ENCODE measurements around the gene PUSL1. TPM values are rescaled to one million over a fixed set of nuclear protein-coding genes. Genes with fewer than 3 reads are reported as not detected.

Gene PUSL1
- total RNA-seq, 1 experiment from 2014 or later: 18.9 TPM

- Histone ChIP-seq H4K20me1 (ENCODE audit: insufficient read depth) (peaks cover 18% of the 10 kb centered on the region; the same call in 1 of the 2 replicates), H3K9me2 (ENCODE audit: insufficient read depth) (no peaks in the 10 kb centered on the region), H3K79me2 (ENCODE audit: low read depth) (peaks cover 21% of the 10 kb centered on the region; the same call in 1 of the 2 replicates), H3K4me1 (replicated peaks; ENCODE audit: insufficient read depth) (peaks cover 36% of the 10 kb centered on the region), H3K4me2 (peak overlapping the region; percentile 98), H2AFZ (no peak overlapping the region), H3K36me3 (ENCODE audit: low read depth) (no peaks in the 10 kb centered on the region), H3F3A (ENCODE audit: insufficient read depth, low read depth) (peaks cover 24% of the 10 kb centered on the region; the same call in 1 of the 2 replicates), H3K4me3 (no peak overlapping the region), H3K27ac (no peak overlapping the region), H3K27me3 (ENCODE audit: insufficient read depth, low read depth) (no peaks in the 10 kb centered on the region), H3K9me3 (ENCODE audit: insufficient read depth, low read depth) (no peaks in the 10 kb centered on the region)
- DNase-seq: no peak
- CTCF ChIA-PET: no interaction called here
- intact Hi-C loops (cut with micrococcal nuclease; ENCODE audit: unreplicated experiment): loop anchor here (10.0 kb wide), 2 partner anchors 199 to 301 kb away; partner anchors contain the start of gene HES4
- no peak for TF ChIP-seq EZH2 (IDR thresholded peaks at IDR 0.05; ENCODE audit: low read depth)
- TF ChIP-seq, protein P1, sequence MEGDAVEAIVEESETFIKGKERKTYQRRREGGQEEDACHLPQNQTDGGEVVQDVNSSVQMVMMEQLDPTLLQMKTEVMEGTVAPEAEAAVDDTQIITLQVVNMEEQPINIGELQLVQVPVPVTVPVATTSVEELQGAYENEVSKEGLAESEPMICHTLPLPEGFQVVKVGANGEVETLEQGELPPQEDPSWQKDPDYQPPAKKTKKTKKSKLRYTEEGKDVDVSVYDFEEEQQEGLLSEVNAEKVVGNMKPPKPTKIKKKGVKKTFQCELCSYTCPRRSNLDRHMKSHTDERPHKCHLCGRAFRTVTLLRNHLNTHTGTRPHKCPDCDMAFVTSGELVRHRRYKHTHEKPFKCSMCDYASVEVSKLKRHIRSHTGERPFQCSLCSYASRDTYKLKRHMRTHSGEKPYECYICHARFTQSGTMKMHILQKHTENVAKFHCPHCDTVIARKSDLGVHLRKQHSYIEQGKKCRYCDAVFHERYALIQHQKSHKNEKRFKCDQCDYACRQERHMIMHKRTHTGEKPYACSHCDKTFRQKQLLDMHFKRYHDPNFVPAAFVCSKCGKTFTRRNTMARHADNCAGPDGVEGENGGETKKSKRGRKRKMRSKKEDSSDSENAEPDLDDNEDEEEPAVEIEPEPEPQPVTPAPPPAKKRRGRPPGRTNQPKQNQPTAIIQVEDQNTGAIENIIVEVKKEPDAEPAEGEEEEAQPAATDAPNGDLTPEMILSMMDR (conservative IDR thresholded peaks at IDR 0.05): no peak
- POLR2A ChIA-PET (ENCODE audit: unreplicated experiment): no interaction called here
- BruUV-seq (replicated peaks): no TSS peak
Observed at GRCh38 chr1:1306070-1306660, 2.2 kb upstream of the PUSL1 start.

- POLR2A ChIA-PET (ENCODE audit: unreplicated experiment): no interaction called here
- H3K4me2 ChIP-seq: peak overlapping the region; percentile 98
- H3K36me3 ChIP-seq (ENCODE audit: low read depth): no peaks in the 10 kb centered on the region
- H4K20me1 ChIP-seq (ENCODE audit: insufficient read depth): peaks cover 24% of the 10 kb centered on the region
- peaks cover 36% of the 10 kb centered on the region for H3K4me1 ChIP-seq (replicated peaks; ENCODE audit: insufficient read depth)
- H3K9me2 ChIP-seq (ENCODE audit: insufficient read depth): no peaks in the 10 kb centered on the region
- no peak overlapping the region for H2AFZ ChIP-seq
- no peak overlapping the region for H3K27ac ChIP-seq
- CTCF ChIA-PET: interaction anchor here (0.6 kb wide), 1 partner anchor 114 kb away, joined by 4 read pairs; the partner anchor contains the start of gene ANKRD65
- no peak for DNase-seq
- H3K79me2 ChIP-seq (ENCODE audit: low read depth): peaks cover 21% of the 10 kb centered on the region; the same call in 1 of the 2 replicates
- no peak for TF ChIP-seq EZH2 (IDR thresholded peaks at IDR 0.05; ENCODE audit: low read depth)
- TF ChIP-seq, protein P1 (conservative IDR thresholded peaks at IDR 0.05): no peak
- H3F3A ChIP-seq (ENCODE audit: insufficient read depth, low read depth): peaks cover 30% of the 10 kb centered on the region; the same call in 1 of the 2 replicates
- no peaks in the 10 kb centered on the region for H3K9me3 ChIP-seq (ENCODE audit: insufficient read depth, low read depth)
- H3K27me3 ChIP-seq (ENCODE audit: insufficient read depth, low read depth): no peaks in the 10 kb centered on the region
- H3K4me3 ChIP-seq: peak overlapping the region; percentile 76
- TSS peak; percentile 14 for BruUV-seq (replicated peaks)
- intact Hi-C loops (cut with micrococcal nuclease; ENCODE audit: unreplicated experiment): loop anchor here (10.0 kb wide), 2 partner anchors 198 to 302 kb away; partner anchors contain the start of gene HES4
Observed at GRCh38 chr1:1306661-1307260, 1.6 kb upstream of the PUSL1 start.

DNA sequence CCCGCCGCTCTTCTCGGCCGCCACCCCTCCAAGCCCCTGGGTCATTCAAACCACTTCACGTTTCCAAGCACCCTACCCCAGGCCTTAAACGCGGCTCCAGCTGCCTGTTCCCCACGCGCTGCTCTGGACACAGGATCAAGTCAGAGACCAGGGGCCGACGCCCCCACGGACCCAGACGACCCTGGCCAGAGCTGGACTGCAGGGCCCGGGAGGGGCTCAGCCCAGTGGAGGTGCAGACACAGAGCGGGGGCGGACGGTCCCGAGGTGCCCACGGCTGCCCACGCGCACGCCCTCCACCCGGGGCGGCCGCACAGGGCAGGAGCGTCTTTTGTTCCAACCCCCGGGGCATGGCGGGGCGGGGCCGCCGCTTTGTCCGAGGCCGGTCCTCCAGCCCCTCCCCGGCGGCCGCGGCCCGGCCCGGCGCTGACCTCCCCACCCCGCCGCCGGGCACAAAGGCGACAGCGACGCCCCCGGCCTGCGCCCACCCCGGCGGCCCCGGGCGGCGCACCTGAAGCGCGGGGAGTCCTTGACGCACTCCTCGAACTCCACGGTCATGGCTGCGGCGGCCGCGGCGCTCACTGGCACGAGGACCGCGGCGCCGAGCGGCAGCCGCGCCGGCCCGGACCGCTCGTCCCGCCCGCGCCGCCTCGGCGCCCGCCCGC, 1.0 kb upstream of the PUSL1 start:
- DNase-seq: peak in 1 of 2 experiments; percentile 68
- CTCF ChIA-PET: interaction anchor here (0.6 kb wide), 1 partner anchor 114 kb away, joined by 4 read pairs; the partner anchor contains the start of gene ANKRD65

More for the DNA sequence above, 1.0 kb upstream of the PUSL1 start:
- no TSS peak for BruUV-seq (replicated peaks)
- no peaks in the 10 kb centered on the region for H3K9me3 ChIP-seq (ENCODE audit: insufficient read depth, low read depth)
- intact Hi-C loops (cut with micrococcal nuclease; ENCODE audit: unreplicated experiment): loop anchor here (10.0 kb wide), 2 partner anchors 197 to 303 kb away; partner anchors contain the start of gene HES4
- POLR2A ChIA-PET (ENCODE audit: unreplicated experiment): no interaction called here
- H3F3A ChIP-seq (ENCODE audit: insufficient read depth, low read depth): peaks cover 31% of the 10 kb centered on the region; the same call in 1 of the 2 replicates
- no peak for TF ChIP-seq EZH2 (IDR thresholded peaks at IDR 0.05; ENCODE audit: low read depth)
- TF ChIP-seq, protein P1 (conservative IDR thresholded peaks at IDR 0.05): no peak
- H3K4me1 ChIP-seq (replicated peaks; ENCODE audit: insufficient read depth): peaks cover 36% of the 10 kb centered on the region
- peaks cover 21% of the 10 kb centered on the region; the same call in 1 of the 2 replicates for H3K79me2 ChIP-seq (ENCODE audit: low read depth)
- H2AFZ ChIP-seq: 0 out of 2 replicates have a peak overlapping the region, but pooled peaks have one; percentile 60
- H3K4me2 ChIP-seq: peak overlapping the region; percentile 98
- H3K36me3 ChIP-seq (ENCODE audit: low read depth): no peaks in the 10 kb centered on the region
- peaks cover 25% of the 10 kb centered on the region for H4K20me1 ChIP-seq (ENCODE audit: insufficient read depth)
- H3K9me2 ChIP-seq (ENCODE audit: insufficient read depth): no peaks in the 10 kb centered on the region
- peak overlapping the region; percentile 76 for H3K4me3 ChIP-seq
- no peak overlapping the region for H3K27ac ChIP-seq
- H3K27me3 ChIP-seq (ENCODE audit: insufficient read depth, low read depth): no peaks in the 10 kb centered on the region
